AG04450 (cell line): Measurements from ENCODE around the gene LHX4. TPM values are rescaled to one million over a fixed set of nuclear protein-coding genes. Genes with fewer than 3 reads are reported as not detected.

Source experiments
- CTCF ChIA-PET: fragments of 300-600, 350-600 bp; formaldehyde crosslinking; extraction: SDS; loops from one replicate; lab custom pipeline; 2022; ENCODE audit warnings: antibody characterized with exemption, inconsistent platforms; lab: Charles Lee
- POLR2A ChIA-PET: fragments of 350-600 bp; formaldehyde crosslinking; extraction: SDS; loops from one replicate; lab custom pipeline; 2021; ENCODE audit warnings: antibody characterized with exemption, inconsistent platforms; lab: Yijun Ruan, JAX
- DNase-seq: peaks from one replicate; pipeline ENCODE4 v3.0.0-alpha.2; 2011; ENCODE audit warnings: low read depth, low spot score
- H3K27ac ChIP-seq: one replicate; pipeline ENCODE4 v1.5.1; 2012; ENCODE audit warnings: low read depth, low read length, control low read depth
- H3K27me3 ChIP-seq: one replicate; pipeline ENCODE4 v1.6.0; 2012; ENCODE audit warnings: low read length; ENCODE audit not compliant: control insufficient read depth, insufficient read depth
- H3K4me3 ChIP-seq: 2 replicates; pipeline ENCODE4 v1.5.1; 2011; ENCODE audit warnings: mild to moderate bottlenecking, low read depth, low read length, control low read depth
- H3K9me3 ChIP-seq: 2 replicates; pipeline ENCODE4 v1.5.1; 2012; ENCODE audit warnings: low read length; ENCODE audit not compliant: control insufficient read depth, insufficient read depth
- polyA plus RNA-seq: library from polyadenylated mRNA; depleted of rRNA; stranded (reverse); fragments of >200 nt; gene quantifications from 2 replicates; pipeline ENCODE4 v1.2.3, GENCODE V29; 2011
- TF ChIP-seq, protein P1 (sequence below): IDR thresholded peaks from 2 replicates; pipeline ENCODE4 v1.5.1; 2011; ENCODE audit warnings: low read depth, low read length, control low read depth, inconsistent platforms

The LHX4 gene
- polyA plus RNA-seq, 1 experiment, result 0.10 TPM

DNA sequence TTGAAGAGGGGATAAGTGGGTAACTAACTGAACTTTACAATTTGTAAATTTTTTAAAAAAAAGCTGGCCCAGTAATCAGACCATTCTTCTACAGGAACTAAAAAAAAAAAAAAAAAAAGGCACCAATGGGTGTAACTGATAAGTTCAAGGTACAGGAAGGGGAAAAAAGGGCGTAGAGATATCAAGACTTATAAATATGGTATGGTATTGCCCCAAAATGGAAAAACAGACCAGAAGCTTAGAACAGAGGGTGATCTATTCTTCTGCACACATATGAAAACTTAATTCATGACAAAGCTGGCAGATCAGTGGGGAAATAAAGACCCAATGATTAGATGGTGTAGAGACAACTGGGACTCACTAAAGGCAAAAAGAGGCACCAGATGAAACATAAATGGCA, 58.9 kb downstream of the LHX4 start:
- Histone ChIP-seq H3K27ac (no peak overlapping the region), H3K4me3 (no peak overlapping the region), H3K9me3 (no peaks in the 10 kb centered on the region), H3K27me3 (no peaks in the 10 kb centered on the region)
- ChIA-PET POLR2A (interaction anchor here (0.6 kb wide), 1 partner anchor 994 kb away, joined by 3 read pairs; no protein-coding TSS in a partner anchor), CTCF (no interaction called here)
- TF ChIP-seq, protein P1, sequence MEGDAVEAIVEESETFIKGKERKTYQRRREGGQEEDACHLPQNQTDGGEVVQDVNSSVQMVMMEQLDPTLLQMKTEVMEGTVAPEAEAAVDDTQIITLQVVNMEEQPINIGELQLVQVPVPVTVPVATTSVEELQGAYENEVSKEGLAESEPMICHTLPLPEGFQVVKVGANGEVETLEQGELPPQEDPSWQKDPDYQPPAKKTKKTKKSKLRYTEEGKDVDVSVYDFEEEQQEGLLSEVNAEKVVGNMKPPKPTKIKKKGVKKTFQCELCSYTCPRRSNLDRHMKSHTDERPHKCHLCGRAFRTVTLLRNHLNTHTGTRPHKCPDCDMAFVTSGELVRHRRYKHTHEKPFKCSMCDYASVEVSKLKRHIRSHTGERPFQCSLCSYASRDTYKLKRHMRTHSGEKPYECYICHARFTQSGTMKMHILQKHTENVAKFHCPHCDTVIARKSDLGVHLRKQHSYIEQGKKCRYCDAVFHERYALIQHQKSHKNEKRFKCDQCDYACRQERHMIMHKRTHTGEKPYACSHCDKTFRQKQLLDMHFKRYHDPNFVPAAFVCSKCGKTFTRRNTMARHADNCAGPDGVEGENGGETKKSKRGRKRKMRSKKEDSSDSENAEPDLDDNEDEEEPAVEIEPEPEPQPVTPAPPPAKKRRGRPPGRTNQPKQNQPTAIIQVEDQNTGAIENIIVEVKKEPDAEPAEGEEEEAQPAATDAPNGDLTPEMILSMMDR, result no peak
- DNase-seq, result no peak

DNA sequence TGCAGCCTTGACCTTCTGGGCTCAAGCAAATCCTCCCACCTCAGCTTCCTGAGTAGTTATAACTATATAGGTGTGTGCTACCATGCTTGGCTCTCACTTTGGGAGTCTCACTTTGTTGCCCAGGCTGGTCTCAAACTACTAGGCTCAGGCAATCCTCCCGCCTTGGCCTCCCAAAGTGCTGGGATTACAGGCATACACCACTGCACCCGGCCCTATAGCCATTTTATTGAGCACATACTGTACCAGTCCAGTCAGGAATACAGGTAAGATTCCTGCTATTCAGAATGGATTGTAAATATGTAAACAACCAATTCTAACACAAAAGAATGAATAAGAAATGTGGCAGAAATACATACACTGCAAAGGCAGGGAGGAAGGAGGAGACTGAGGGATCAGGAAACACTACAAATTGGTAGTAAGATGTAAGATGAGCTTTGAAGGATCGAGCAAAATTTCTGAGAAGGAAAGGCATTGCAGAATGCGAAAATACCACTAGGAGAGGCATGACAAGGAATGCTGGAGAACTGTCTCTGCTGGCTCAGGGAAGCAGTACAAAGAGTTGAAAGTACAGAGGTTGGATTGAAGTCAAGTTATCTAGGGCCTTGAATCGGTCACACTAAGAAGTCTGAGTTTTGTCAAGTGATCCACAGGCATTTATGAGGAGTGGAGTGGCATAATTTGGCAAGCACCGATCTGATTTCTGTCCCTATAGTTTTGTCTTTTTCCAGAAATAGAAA, 60.4 kb downstream of the LHX4 start:
- no peaks in the 10 kb centered on the region for H3K27me3 ChIP-seq
- TF ChIP-seq, protein P1, result no peak
- POLR2A ChIA-PET, result no interaction called here
- H3K4me3 ChIP-seq, result no peak overlapping the region
- CTCF ChIA-PET, result interaction anchor here (0.6 kb wide), 1 partner anchor 59 kb away, joined by 6 read pairs; no protein-coding TSS in a partner anchor
- DNase-seq, result no peak
- H3K9me3 ChIP-seq, result no peaks in the 10 kb centered on the region
- H3K27ac ChIP-seq, result no peak overlapping the region

DNA sequence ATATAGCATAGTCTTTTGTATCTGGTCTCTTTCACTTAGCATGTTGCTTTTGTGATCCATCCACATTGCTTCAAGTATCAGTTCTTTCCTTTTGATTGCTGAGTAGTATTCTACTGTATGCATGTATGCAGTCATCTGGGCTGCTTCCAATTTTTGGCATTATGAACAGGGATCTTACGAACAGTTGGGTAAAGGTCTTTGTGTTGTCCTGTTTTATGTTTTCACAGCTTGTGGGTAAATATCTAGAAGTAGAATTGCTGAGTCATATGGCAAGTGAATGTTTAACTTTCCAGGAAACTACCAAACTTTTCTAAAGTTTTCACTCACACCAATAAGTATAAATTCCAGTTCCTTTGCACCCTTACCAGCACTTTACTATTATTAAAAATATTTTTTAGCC, 60.9 kb downstream of the LHX4 start:
- ChIA-PET CTCF (no interaction called here), POLR2A (no interaction called here)
- H3K27ac ChIP-seq, result no peak overlapping the region
- no peak overlapping the region for H3K4me3 ChIP-seq
- TF ChIP-seq, protein P1, result no peak
- no peak for DNase-seq
- H3K9me3 ChIP-seq, result no peaks in the 10 kb centered on the region
- H3K27me3 ChIP-seq, result no peaks in the 10 kb centered on the region

DNA sequence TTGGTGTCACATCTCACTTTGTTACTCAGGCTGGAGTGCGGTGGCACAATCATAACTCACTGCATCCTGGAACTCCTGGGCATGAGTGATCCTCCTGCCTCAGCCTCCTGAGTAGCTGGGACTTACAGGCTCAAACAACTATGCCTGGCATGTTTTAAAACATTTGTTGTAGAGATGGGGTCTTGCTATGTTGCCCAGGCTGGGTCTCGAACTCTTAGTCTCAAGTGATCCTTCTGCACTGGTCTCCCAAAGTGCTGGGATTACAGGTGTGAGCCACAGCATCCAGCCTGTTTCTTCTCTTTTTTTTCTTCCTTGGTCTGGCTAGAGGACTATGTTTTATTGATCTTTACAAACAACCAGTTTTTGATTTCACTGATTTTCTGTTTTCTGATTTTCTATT, 64.6 kb downstream of the LHX4 start:
- Histone ChIP-seq H3K27me3 (no peaks in the 10 kb centered on the region), H3K9me3 (no peaks in the 10 kb centered on the region), H3K27ac (no peak overlapping the region), H3K4me3 (no peak overlapping the region)
- TF ChIP-seq, protein P1, result no peak
- ChIA-PET POLR2A (no interaction called here), CTCF (no interaction called here)
- no peak for DNase-seq

DNA sequence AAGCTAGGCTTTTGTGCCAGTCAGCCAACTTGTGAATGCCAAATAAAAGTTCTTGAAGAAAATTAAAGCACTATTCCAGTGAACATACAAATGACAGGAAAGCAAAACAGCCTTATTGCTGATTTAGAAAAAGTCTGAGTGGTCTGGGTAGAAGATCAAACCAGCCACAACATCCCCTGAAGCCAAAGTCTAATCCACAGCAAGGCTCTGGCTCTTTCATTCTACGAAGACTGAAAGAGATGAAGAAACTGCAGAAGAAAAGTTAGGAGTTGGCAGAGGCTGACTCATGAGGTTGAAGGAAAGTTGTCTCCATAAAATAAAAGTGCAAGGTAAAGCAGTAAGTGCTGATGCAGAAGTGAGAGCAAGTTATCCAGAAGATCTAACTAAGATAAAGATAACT, 65.9 kb downstream of the LHX4 start:
- DNase-seq, result no peak
- ChIA-PET CTCF (no interaction called here), POLR2A (no interaction called here)
- Histone ChIP-seq H3K4me3 (no peak overlapping the region), H3K9me3 (no peaks in the 10 kb centered on the region), H3K27me3 (no peaks in the 10 kb centered on the region), H3K27ac (no peak overlapping the region)
- TF ChIP-seq, protein P1, result no peak
